Tibial artery (tissue), 4 donors: ENCODE measurements around the gene IL21R.
A peak's percentile ranks its signal among the peaks of the same experiment; 100 is the strongest.

Experiments
- DNase-seq, 2 donors: peaks; one replicate each; pipeline ENCODE4 v3.0.0-alpha.2; 2019
- H3K27ac ChIP-seq, 2 donors: fragments of 200-600 bp; sonication (generic) in 1 of 2; 1 replicate in 1 of 2; 2 replicates in 1 of 2; pipeline ENCODE4 v1.5.1; 2018 to 2019; ENCODE audit warnings: mild to moderate bottlenecking in 1 of 2
- H3K27me3 ChIP-seq, 2 donors: fragments of 200-600 bp; sonication (generic) in 1 of 2; one replicate each; pipeline versions ENCODE4 v1.5.1 to v1.6.0; 2016 to 2019
- H3K36me3 ChIP-seq, 3 donors: fragments of 200-600 bp; sonication (generic) in 2 of 3; one replicate each; pipeline ENCODE4 v1.5.1; 2016 to 2019; ENCODE audit warnings: mild to moderate bottlenecking in 2 of 3
- H3K4me1 ChIP-seq, 4 donors: fragments of 200-600 bp; sonication (generic) in 2 of 4; 1 replicate in 3 of 4; 2 replicates in 1 of 4; pipeline ENCODE4 v1.5.1; 2016 to 2019
- H3K4me3 ChIP-seq, 2 donors: fragments of 200-600 bp; sonication (generic) in 1 of 2; 1 replicate in 1 of 2; 2 replicates in 1 of 2; pipeline ENCODE4 v1.5.1; 2018 to 2019; ENCODE audit warnings: mild to moderate bottlenecking in 2 of 2
- H3K9me3 ChIP-seq, 3 donors: fragments of 200-600 bp; sonication (generic) in 1 of 3; one replicate each; pipeline ENCODE4 v1.5.1; 2016 to 2019
- CTCF ChIP-seq, 2 experiments: fragments of 200-600 bp in 1 of 2; fragments of 450-650 bp in 1 of 2; IDR thresholded peaks; one replicate each; pipeline ENCODE4 v1.5.1; 2017 to 2019; ENCODE audit warnings: antibody characterized with exemption in 2 of 2, mild to moderate bottlenecking in 1 of 2, moderate library complexity in 1 of 2
- intact Hi-C: fragments of 100-400 bp; cut with DNase I; formaldehyde crosslinking; loops from one replicate; pipeline ENCODE4 v1.15.0; 2023; ENCODE audit warnings: low total_unique reads

The IL21R gene

GRCh38 chr16:27368358-27368722 lies 33.6 kb upstream of the IL21R start:
- peak overlapping the region in 1 of 2 donors; percentile 45 for H3K4me3 ChIP-seq
- intact Hi-C loops = loop anchor here (2.0 kb wide), 2 partner anchors 134 to 190 kb away; no protein-coding TSS in a partner anchor

GRCh38 chr16:27369806-27370205 lies 32.2 kb upstream of the IL21R start:
- no peaks in the 10 kb centered on the region for H3K36me3 ChIP-seq
- peaks cover 0 to 12% (median 7%) of the 10 kb centered on the region in 4 donors for H3K4me1 ChIP-seq
- H3K27me3 ChIP-seq = no peaks in the 10 kb centered on the region
- no peak overlapping the region for H3K4me3 ChIP-seq
- TF ChIP-seq CTCF (IDR thresholded peaks at IDR 0.05) = no peak
- intact Hi-C loops = loop anchor here (2.0 to 10.0 kb wide), 3 partner anchors 85 to 191 kb away; no protein-coding TSS in a partner anchor
- H3K9me3 ChIP-seq = no peaks in the 10 kb centered on the region
- DNase-seq = no peak
- H3K27ac ChIP-seq = no peak overlapping the region

More at GRCh38 chr16:27368358-27368722, 33.6 kb upstream of the IL21R start:
- Histone ChIP-seq H3K27ac (no peak overlapping the region), H3K9me3 (no peaks in the 10 kb centered on the region), H3K27me3 (no peaks in the 10 kb centered on the region), H3K4me1 (peaks cover 0 to 16% (median 10%) of the 10 kb centered on the region in 4 donors), H3K36me3 (peaks cover under 1 to 11% (median 11%) of the 10 kb centered on the region in 3 donors)
- no peak for TF ChIP-seq CTCF (IDR thresholded peaks at IDR 0.05)
- DNase-seq = no peak

- no peak for TF ChIP-seq CTCF (IDR thresholded peaks at IDR 0.05)
- no peak overlapping the region for H3K27ac ChIP-seq
- H3K36me3 ChIP-seq = no peaks in the 10 kb centered on the region
- DNase-seq = no peak
- no peaks in the 10 kb centered on the region for H3K9me3 ChIP-seq
- no peak overlapping the region for H3K4me3 ChIP-seq
- peaks cover 0 to 15% (median 8%) of the 10 kb centered on the region in 4 donors for H3K4me1 ChIP-seq
- no peaks in the 10 kb centered on the region for H3K27me3 ChIP-seq
- intact Hi-C loops = loop anchor here (10.0 kb wide), 1 partner anchor 84 kb away; no protein-coding TSS in a partner anchor
Observed at GRCh38 chr16:27370318-27370717, 31.7 kb upstream of the IL21R start.

- Histone ChIP-seq H3K36me3 (no peaks in the 10 kb centered on the region), H3K27ac (no peak overlapping the region), H3K27me3 (no peaks in the 10 kb centered on the region), H3K4me1 (peaks cover 0 to 7% (median 2%) of the 10 kb centered on the region in 4 donors), H3K9me3 (no peaks in the 10 kb centered on the region), H3K4me3 (no peak overlapping the region)
- TF ChIP-seq CTCF (IDR thresholded peaks at IDR 0.05) = no peak
- intact Hi-C loops = loop anchor here (10.0 kb wide), 1 partner anchor 81 kb away; no protein-coding TSS in a partner anchor
- DNase-seq = no peak
Observed at GRCh38 chr16:27373312-27373711, 28.7 kb upstream of the IL21R start.

GRCh38 chr16:27374221-27374803 lies 27.7 kb upstream of the IL21R start:
- DNase-seq = peak in 1 of 2 donors; percentile 58
- Histone ChIP-seq H3K9me3 (no peaks in the 10 kb centered on the region), H3K4me1 (peaks cover 0 to 6% (median 2%) of the 10 kb centered on the region in 4 donors), H3K36me3 (no peaks in the 10 kb centered on the region), H3K27me3 (no peaks in the 10 kb centered on the region), H3K4me3 (no peak overlapping the region), H3K27ac (no peak overlapping the region)
- TF ChIP-seq CTCF (IDR thresholded peaks at IDR 0.05) = no peak
- intact Hi-C loops = loop anchor here (10.0 kb wide), 1 partner anchor 80 kb away; no protein-coding TSS in a partner anchor
